Measurements from ENCODE around the gene ATP13A2.
A peak's percentile ranks its signal among the peaks of the same experiment; 100 is the strongest.

Gene ATP13A2

GRCh38 chr1:17011439-17012307 lies at the start of gene ATP13A2:
TSS of gene ATP13A2 (minus strand) at chr1:17011928. CDS start at chr1:17011738, 190 bp downstream.
- DNase-seq: no peak

- DNase-seq: no peak
These were observed 49.8 kb upstream of the ATP13A2 start for GRCh38 chr1:17061486-17061885.

- no peak for DNase-seq
These were observed 48.6 kb upstream of the ATP13A2 start for GRCh38 chr1:17060306-17060749.

GRCh38 chr1:17059391-17060305 lies 47.9 kb upstream of the ATP13A2 start:
- DNase-seq: no peak

GRCh38 chr1:17056551-17056950 lies 44.8 kb upstream of the ATP13A2 start:
- no peak for DNase-seq

GRCh38 chr1:17055801-17056200 lies 44.1 kb upstream of the ATP13A2 start:
- DNase-seq: no peak

- DNase-seq: peak; percentile 92
These were observed 42.1 kb upstream of the ATP13A2 start, which contains the start of gene SDHB for GRCh38 chr1:17053685-17054410. TSS of gene SDHB (minus strand) at chr1:17054032. CDS start at chr1:17054019, 13 bp downstream.

- DNase-seq: no peak
These were observed 41.5 kb upstream of the ATP13A2 start for GRCh38 chr1:17053086-17053684.

GRCh38 chr1:17052641-17053040 lies 40.9 kb upstream of the ATP13A2 start:
- no peak for DNase-seq

GRCh38 chr1:17052038-17052437 lies 40.3 kb upstream of the ATP13A2 start:
- no peak for DNase-seq

- no peak for DNase-seq
These were observed 36.2 kb upstream of the ATP13A2 start for GRCh38 chr1:17047924-17048323.

GRCh38 chr1:17046334-17046657 lies 34.6 kb upstream of the ATP13A2 start:
- no peak for DNase-seq

- DNase-seq: no peak
These were observed 34.1 kb upstream of the ATP13A2 start for GRCh38 chr1:17045634-17046333.

- no peak for DNase-seq
These were observed 33.4 kb upstream of the ATP13A2 start for GRCh38 chr1:17045150-17045549.

GRCh38 chr1:17043676-17044075 lies 31.9 kb upstream of the ATP13A2 start:
- no peak for DNase-seq

- DNase-seq: no peak
These were observed 28.4 kb upstream of the ATP13A2 start for GRCh38 chr1:17040135-17040534.

GRCh38 chr1:17039522-17039921 lies 27.8 kb upstream of the ATP13A2 start:
- DNase-seq: no peak

- no peak for DNase-seq
These were observed 21.8 kb upstream of the ATP13A2 start for GRCh38 chr1:17033481-17033880.

- DNase-seq: no peak
These were observed 21.0 kb upstream of the ATP13A2 start for GRCh38 chr1:17032741-17033140.

- DNase-seq: no peak
These were observed 19.7 kb upstream of the ATP13A2 start for GRCh38 chr1:17031436-17031835.

GRCh38 chr1:17030206-17030605 lies 18.5 kb upstream of the ATP13A2 start:
- DNase-seq: no peak

- DNase-seq: no peak
These were observed 17.0 kb upstream of the ATP13A2 start for GRCh38 chr1:17028662-17029188.
